Kidney epithelial cell (primary cell): ENCODE results near the gene SHLD1. TPM values are rescaled to one million over a fixed set of nuclear protein-coding genes. Genes with fewer than 3 reads are reported as not detected.

Source experiments
- DNase-seq: peaks from one replicate; pipeline ENCODE4 v3.0.0-alpha.2; 2010; ENCODE audit warnings: low read depth
- H3K27me3 ChIP-seq: 2 replicates; pipeline ENCODE4 v1.6.0; 2011; ENCODE audit warnings: low read length; ENCODE audit not compliant: control insufficient read depth, insufficient read depth
- H3K36me3 ChIP-seq: 2 replicates; pipeline ENCODE4 v1.5.1; 2011; ENCODE audit warnings: low read length; ENCODE audit not compliant: control insufficient read depth, insufficient read depth
- H3K4me3 ChIP-seq: 2 replicates; pipeline ENCODE4 v1.5.1; 2011; ENCODE audit warnings: low read depth, mild to moderate bottlenecking, control low read depth, low read length
- total RNA-seq: library from RNA; depleted of rRNA; stranded (reverse); fragments of >200 nt; gene quantifications from 2 replicates; pipeline ENCODE4 v1.2.3, GENCODE V29; 2015
- TF ChIP-seq, protein P1 (sequence below): IDR thresholded peaks from 2 replicates; pipeline ENCODE4 v1.5.1; 2011; ENCODE audit warnings: mild to moderate bottlenecking, moderate library complexity, low read length, control low read depth, inconsistent platforms; ENCODE audit not compliant: insufficient read depth, poor library complexity, severe bottlenecking

Gene SHLD1
- total RNA-seq, 1 donor from 2014 or later = 1.3 TPM

- TF ChIP-seq, protein P1, sequence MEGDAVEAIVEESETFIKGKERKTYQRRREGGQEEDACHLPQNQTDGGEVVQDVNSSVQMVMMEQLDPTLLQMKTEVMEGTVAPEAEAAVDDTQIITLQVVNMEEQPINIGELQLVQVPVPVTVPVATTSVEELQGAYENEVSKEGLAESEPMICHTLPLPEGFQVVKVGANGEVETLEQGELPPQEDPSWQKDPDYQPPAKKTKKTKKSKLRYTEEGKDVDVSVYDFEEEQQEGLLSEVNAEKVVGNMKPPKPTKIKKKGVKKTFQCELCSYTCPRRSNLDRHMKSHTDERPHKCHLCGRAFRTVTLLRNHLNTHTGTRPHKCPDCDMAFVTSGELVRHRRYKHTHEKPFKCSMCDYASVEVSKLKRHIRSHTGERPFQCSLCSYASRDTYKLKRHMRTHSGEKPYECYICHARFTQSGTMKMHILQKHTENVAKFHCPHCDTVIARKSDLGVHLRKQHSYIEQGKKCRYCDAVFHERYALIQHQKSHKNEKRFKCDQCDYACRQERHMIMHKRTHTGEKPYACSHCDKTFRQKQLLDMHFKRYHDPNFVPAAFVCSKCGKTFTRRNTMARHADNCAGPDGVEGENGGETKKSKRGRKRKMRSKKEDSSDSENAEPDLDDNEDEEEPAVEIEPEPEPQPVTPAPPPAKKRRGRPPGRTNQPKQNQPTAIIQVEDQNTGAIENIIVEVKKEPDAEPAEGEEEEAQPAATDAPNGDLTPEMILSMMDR = no peak
- Histone ChIP-seq H3K36me3 (no peaks in the 10 kb centered on the region), H3K4me3 (no peak overlapping the region), H3K27me3 (no peaks in the 10 kb centered on the region)
- DNase-seq = no peak
These were observed 140.7 kb downstream of the SHLD1 start for GRCh38 chr20:5890773-5891441.

DNA sequence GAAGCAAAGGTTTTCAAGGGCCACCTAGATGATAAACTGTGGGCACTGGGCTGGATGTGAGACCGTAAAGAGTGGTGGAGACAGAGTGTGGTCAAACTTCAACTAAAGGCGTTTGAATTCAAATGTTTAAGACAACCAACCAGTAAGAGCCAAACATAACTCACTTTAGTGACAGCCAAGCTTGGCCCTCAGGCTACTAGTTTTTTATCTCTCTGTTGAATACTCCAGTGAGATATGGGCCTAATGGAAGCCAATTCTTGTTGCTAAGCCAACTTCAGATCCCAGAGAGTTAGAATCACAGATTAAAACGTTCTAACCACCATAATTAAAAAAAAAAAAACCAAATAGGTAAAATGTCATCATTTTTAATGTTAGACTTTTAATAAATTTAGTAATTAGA, 142.9 kb downstream of the SHLD1 start:
- no peak for DNase-seq
- Histone ChIP-seq H3K36me3 (no peaks in the 10 kb centered on the region), H3K27me3 (no peaks in the 10 kb centered on the region), H3K4me3 (no peak overlapping the region)
- TF ChIP-seq, protein P1 = no peak

DNA sequence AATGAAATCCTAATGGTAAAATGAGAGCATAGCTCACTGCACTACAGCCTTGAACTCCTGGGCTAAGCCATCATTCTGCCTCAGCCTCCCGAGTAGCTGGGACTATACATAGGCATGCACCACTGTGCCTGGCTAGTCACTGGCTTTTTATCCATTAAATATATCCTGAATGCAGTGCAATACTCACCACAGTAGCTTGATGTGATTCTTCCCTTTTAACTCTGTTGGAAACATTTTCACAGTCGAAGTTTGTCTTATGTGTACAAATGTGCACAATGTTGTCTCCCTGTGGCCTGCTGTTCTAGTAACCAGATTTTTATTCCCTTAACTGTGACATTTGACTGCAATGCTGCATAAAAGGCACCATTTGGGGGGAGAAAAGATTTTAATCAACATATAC, 143.4 kb downstream of the SHLD1 start:
- no peak for DNase-seq
- Histone ChIP-seq H3K4me3 (no peak overlapping the region), H3K27me3 (no peaks in the 10 kb centered on the region), H3K36me3 (no peaks in the 10 kb centered on the region)
- TF ChIP-seq, protein P1 = no peak

- DNase-seq = no peak
- TF ChIP-seq, protein P1 = no peak
- H3K4me3 ChIP-seq = no peak overlapping the region
- H3K27me3 ChIP-seq = no peaks in the 10 kb centered on the region
- H3K36me3 ChIP-seq = no peaks in the 10 kb centered on the region
These were observed 145.4 kb downstream of the SHLD1 start for GRCh38 chr20:5895626-5896025.

DNA sequence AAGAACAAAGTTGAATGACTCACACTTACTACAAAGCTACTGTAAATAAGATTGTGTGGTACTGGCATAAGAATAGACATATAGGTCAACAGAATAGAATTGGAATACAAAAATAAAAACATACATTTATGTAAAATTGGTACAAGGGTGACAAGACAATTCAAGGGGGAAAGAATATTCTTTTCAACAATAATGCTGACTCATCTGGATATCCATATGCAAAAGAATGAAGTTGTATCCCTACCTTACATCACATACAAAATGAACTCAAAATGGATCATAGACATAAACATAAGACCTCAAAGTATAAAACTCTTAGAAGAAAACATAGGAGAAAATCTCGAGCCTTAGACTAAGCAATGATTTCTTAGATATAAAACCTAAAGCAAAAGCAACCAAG, 149.2 kb downstream of the SHLD1 start:
- DNase-seq = no peak
- no peak overlapping the region for H3K4me3 ChIP-seq
- no peaks in the 10 kb centered on the region for H3K36me3 ChIP-seq
- TF ChIP-seq, protein P1 = no peak
- H3K27me3 ChIP-seq = no peaks in the 10 kb centered on the region

DNA sequence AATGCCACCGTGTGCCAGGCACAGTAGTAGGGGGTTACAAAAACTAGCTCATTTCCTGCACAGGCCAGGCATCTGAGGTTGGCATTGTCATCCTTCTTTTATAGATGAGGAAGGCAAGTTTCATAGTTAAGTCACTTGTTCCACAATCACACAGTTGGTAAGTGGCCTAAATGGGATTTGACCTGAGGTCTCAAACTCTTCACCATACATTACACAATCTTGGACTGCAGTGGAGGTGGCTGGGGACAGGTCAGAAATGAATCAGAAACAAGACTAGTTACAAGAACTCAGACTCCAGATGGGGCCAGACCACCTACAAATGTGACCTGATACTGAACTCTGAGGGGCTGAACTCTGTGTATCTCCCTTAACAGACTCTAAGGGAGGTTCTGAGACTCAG, 150.7 kb downstream of the SHLD1 start:
- Histone ChIP-seq H3K27me3 (peaks cover 2% of the 10 kb centered on the region), H3K36me3 (no peaks in the 10 kb centered on the region), H3K4me3 (no peak overlapping the region)
- TF ChIP-seq, protein P1 = no peak
- no peak for DNase-seq
